Parathyroid adenoma (tissue), 2 donors: Measurements from ENCODE around the gene CRB1.

ENCODE experiments used
- H2AFZ ChIP-seq: fragments of 300-600 bp; sonication (generic); one replicate; pipeline ENCODE4 v1.7.0; 2017; ENCODE audit warnings: antibody characterized with exemption, mild to moderate bottlenecking
- H3K27ac ChIP-seq: fragments of 300-600 bp; sonication (generic); one replicate; pipeline ENCODE4 v1.7.0; 2017
- H3K27me3 ChIP-seq: fragments of 300-600 bp; sonication (generic); one replicate; pipeline ENCODE4 v1.7.0; 2017; ENCODE audit warnings: low read length; ENCODE audit not compliant: control insufficient read depth, insufficient read depth
- H3K36me3 ChIP-seq: fragments of 300-600 bp; sonication (generic); one replicate; pipeline ENCODE4 v1.7.0; 2017; ENCODE audit warnings: low read length; ENCODE audit not compliant: control insufficient read depth, insufficient read depth
- H3K4me1 ChIP-seq: fragments of 300-600 bp; sonication (generic); one replicate; pipeline ENCODE4 v1.7.0; 2017; ENCODE audit warnings: control low read depth
- H3K4me2 ChIP-seq: fragments of 300-600 bp; sonication (generic); one replicate; pipeline ENCODE4 v1.7.0; 2017; ENCODE audit warnings: low read length
- H3K4me3 ChIP-seq: fragments of 300-600 bp; sonication (generic); one replicate; pipeline ENCODE4 v1.7.0; 2017; ENCODE audit warnings: low read depth, low read length
- H3K79me2 ChIP-seq: fragments of 300-600 bp; sonication (generic); one replicate; pipeline ENCODE4 v1.7.0; 2017; ENCODE audit warnings: control low read depth
- H3K9ac ChIP-seq: fragments of 300-600 bp; sonication (generic); one replicate; pipeline ENCODE4 v1.7.0; 2017; ENCODE audit warnings: mild to moderate bottlenecking
- H3K9me3 ChIP-seq: fragments of 300-600 bp; sonication (generic); one replicate; pipeline ENCODE4 v1.7.0; 2017; ENCODE audit warnings: low read length; ENCODE audit not compliant: control insufficient read depth
- TF ChIP-seq, protein P1 (sequence below): fragments of 300-600 bp; sonication (generic); IDR thresholded peaks from one replicate; pipeline ENCODE4 v1.7.0; 2017; ENCODE audit warnings: antibody characterized with exemption, mild to moderate bottlenecking
- donor health status: primary hyperparathyroidism.

Gene CRB1

DNA sequence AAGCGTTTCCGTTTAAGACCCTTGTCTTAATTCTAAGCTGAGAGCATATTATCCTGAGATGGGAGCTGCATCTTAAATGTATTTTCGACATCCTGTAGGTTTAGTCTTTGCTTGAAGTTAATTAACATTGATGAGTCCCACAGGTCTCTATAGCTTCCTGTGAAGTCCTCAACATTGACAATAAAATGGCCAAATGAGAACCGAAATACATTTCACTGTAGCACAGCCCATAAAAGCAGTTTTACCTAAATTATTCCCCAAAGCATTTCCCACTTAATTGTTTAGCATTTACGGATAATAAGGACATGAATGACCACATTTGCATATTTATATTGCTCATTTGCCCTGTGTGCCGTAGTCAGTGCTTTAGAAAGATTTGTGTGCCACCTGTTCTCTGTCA is 116.4 kb downstream of the CRB1 start:
- Histone ChIP-seq H3K79me2 (no peaks in the 10 kb centered on the region), H2AFZ (no peak overlapping the region), H3K4me1 (no peaks in the 10 kb centered on the region), H3K4me3 (no peak overlapping the region), H3K9ac (no peak overlapping the region), H3K4me2 (no peak overlapping the region), H3K36me3 (no peaks in the 10 kb centered on the region), H3K9me3 (no peaks in the 10 kb centered on the region), H3K27ac (no peak overlapping the region), H3K27me3 (no peaks in the 10 kb centered on the region)
- TF ChIP-seq, protein P1, sequence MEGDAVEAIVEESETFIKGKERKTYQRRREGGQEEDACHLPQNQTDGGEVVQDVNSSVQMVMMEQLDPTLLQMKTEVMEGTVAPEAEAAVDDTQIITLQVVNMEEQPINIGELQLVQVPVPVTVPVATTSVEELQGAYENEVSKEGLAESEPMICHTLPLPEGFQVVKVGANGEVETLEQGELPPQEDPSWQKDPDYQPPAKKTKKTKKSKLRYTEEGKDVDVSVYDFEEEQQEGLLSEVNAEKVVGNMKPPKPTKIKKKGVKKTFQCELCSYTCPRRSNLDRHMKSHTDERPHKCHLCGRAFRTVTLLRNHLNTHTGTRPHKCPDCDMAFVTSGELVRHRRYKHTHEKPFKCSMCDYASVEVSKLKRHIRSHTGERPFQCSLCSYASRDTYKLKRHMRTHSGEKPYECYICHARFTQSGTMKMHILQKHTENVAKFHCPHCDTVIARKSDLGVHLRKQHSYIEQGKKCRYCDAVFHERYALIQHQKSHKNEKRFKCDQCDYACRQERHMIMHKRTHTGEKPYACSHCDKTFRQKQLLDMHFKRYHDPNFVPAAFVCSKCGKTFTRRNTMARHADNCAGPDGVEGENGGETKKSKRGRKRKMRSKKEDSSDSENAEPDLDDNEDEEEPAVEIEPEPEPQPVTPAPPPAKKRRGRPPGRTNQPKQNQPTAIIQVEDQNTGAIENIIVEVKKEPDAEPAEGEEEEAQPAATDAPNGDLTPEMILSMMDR: no peak

DNA sequence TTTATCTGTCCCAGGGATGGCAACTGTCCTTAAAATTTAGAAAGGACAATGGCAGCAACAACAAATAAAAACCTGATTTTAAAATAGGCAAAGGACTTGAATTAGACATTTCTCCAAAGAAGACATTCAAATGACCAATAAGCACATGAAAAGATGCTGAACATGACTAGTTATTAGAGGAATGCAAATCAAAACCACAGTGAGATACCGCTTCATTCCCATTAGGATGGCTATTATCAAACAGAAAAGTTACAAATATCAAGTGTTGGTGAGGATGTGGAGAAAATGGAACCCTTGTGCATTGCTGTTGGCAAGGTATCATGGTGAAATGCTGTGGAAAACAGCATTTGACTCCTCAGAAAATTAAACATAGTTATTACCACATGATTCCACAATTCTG is 120.7 kb downstream of the CRB1 start:
- Histone ChIP-seq H3K4me3 (no peak overlapping the region), H3K27me3 (no peaks in the 10 kb centered on the region), H3K4me2 (no peak overlapping the region), H3K79me2 (no peaks in the 10 kb centered on the region), H3K9ac (no peak overlapping the region), H2AFZ (no peak overlapping the region), H3K4me1 (no peaks in the 10 kb centered on the region), H3K27ac (no peak overlapping the region), H3K9me3 (no peaks in the 10 kb centered on the region), H3K36me3 (no peaks in the 10 kb centered on the region)
- TF ChIP-seq, protein P1: no peak

DNA sequence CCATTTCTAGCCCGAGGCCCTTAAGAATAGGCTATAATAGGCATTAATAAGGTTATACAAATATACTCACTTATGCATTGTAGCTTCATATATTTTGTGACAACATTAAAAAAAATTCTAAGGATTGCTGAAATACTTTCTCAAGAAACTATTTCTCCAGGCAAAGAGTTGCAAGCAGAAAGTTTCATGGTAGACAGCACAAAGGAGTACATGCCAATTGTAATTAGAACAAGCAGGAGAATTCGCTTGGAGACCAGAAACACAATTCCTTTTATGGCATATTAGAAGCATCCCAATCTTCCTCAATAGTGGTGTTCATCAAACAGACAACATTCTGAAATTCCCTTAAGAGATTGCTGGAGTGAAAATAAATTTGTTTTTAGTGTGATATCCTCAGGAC is 122.8 kb downstream of the CRB1 start:
- no peak overlapping the region for H3K4me2 ChIP-seq
- no peaks in the 10 kb centered on the region for H3K27me3 ChIP-seq
- no peaks in the 10 kb centered on the region for H3K79me2 ChIP-seq
- no peak overlapping the region for H3K9ac ChIP-seq
- TF ChIP-seq, protein P1: no peak
- no peaks in the 10 kb centered on the region for H3K4me1 ChIP-seq
- H2AFZ ChIP-seq: no peak overlapping the region
- H3K9me3 ChIP-seq: no peaks in the 10 kb centered on the region
- H3K4me3 ChIP-seq: no peak overlapping the region
- H3K27ac ChIP-seq: no peak overlapping the region
- H3K36me3 ChIP-seq: no peaks in the 10 kb centered on the region

DNA sequence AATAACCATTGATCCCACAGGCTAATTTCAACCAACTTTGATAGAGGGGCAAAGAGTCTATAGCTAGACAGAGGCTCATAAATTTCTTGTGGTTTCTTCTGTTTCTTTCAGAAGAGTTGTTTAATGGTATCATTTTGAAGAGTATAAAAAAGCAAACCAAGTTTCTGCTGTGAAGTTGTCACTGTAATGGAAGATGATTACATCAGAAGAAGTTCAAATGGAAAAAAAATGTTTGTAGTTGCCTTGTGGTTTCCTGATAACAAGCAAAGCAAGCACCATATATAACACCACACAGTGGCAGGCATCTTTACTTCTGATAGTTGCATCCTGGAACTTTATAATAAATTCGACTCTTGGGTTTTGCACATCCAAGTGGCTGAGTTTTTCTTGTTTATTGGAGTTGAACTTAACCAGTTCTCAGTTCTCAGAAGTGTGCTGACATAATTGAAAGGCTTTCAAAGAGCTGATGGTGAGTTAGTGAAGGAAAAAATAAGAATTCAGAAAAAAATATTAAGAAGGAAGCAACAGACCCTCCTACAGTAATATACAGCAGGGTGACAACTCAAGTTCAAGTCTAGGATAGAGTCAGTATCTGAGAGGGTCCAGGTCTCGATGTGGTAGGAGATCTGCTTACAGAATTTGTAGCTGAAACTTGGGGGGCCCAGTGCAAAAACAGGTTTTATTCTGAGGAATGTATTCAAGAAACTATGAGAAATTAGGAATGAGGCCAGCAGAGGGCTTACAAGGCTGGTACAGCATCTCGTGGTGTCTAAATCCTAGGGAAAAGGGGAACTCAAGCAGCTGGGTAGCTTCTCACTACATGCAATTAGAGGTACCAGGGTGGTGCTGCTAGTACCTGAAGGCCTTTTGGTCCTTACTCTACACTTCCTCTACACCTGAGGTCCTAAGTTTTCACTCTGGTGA is 123.5 kb downstream of the CRB1 start:
- H3K4me1 ChIP-seq: no peaks in the 10 kb centered on the region
- H3K4me2 ChIP-seq: no peak overlapping the region
- no peak overlapping the region for H3K27ac ChIP-seq
- H3K4me3 ChIP-seq: no peak overlapping the region
- H3K9me3 ChIP-seq: no peaks in the 10 kb centered on the region
- H2AFZ ChIP-seq: no peak overlapping the region
- H3K36me3 ChIP-seq: no peaks in the 10 kb centered on the region
- H3K9ac ChIP-seq: no peak overlapping the region
- H3K27me3 ChIP-seq: no peaks in the 10 kb centered on the region
- H3K79me2 ChIP-seq: no peaks in the 10 kb centered on the region
- TF ChIP-seq, protein P1: no peak

DNA sequence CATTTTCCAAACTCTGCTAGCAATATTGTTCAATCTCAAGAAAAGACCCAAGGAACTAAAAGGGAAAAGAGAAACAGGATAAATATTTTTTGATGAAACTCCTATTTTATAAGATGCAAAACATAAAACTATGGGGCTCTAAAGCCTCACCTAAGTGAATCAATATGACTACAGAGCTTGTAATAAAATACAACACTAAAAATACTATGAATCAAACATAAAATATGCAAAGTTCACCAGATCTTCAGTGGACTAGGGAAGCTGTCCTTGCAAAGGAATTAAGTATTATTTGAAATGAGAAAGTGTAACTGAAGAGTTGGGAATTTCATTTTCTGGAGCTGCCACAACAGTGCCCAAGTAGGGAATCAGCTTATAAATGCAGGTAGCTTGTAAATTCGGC is 124.5 kb downstream of the CRB1 start:
- TF ChIP-seq, protein P1: no peak

More for the DNA sequence above, 124.5 kb downstream of the CRB1 start:
- no peak overlapping the region for H3K4me3 ChIP-seq
- H3K27me3 ChIP-seq: no peaks in the 10 kb centered on the region
- no peaks in the 10 kb centered on the region for H3K79me2 ChIP-seq
- H3K9ac ChIP-seq: no peak overlapping the region
- no peaks in the 10 kb centered on the region for H3K4me1 ChIP-seq
- H3K9me3 ChIP-seq: no peaks in the 10 kb centered on the region
- no peak overlapping the region for H3K4me2 ChIP-seq
- H3K27ac ChIP-seq: no peak overlapping the region
- no peaks in the 10 kb centered on the region for H3K36me3 ChIP-seq
- H2AFZ ChIP-seq: no peak overlapping the region
